Trophoblast cell (in vitro differentiated cells and primary cell): ENCODE results near the gene CLEC16A.
A peak's percentile ranks its signal among the peaks of the same experiment; 100 is the strongest.

ENCODE experiments used
- DNase-seq, 2 donors: peaks; one replicate each; pipeline ENCODE4 v3.0.0-alpha.2; 2016
- H2AFZ ChIP-seq: 2 replicates; pipeline ENCODE4 v1.6.1; 2013; ENCODE audit warnings: low read length, moderate library complexity, mild to moderate bottlenecking; ENCODE audit not compliant: insufficient read depth, poor library complexity
- H2AK5ac ChIP-seq: 2 replicates; pipeline ENCODE4 v1.6.1; 2013; ENCODE audit warnings: mild to moderate bottlenecking, low read length
- H2BK120ac ChIP-seq: 2 replicates; pipeline ENCODE4 v1.6.1; 2013; ENCODE audit warnings: low read length, mild to moderate bottlenecking, moderate library complexity; ENCODE audit not compliant: insufficient read depth, poor library complexity
- H2BK12ac ChIP-seq: 2 replicates; pipeline ENCODE4 v1.6.1; 2013; ENCODE audit warnings: mild to moderate bottlenecking, low read length, moderate library complexity
- H2BK5ac ChIP-seq: 2 replicates; pipeline ENCODE4 v1.6.1; 2013; ENCODE audit warnings: low read length, low read depth, moderate library complexity, mild to moderate bottlenecking; ENCODE audit not compliant: poor library complexity
- H3K14ac ChIP-seq: 2 replicates; pipeline ENCODE4 v1.6.1; 2013; ENCODE audit warnings: mild to moderate bottlenecking, low read length
- H3K18ac ChIP-seq: 2 replicates; pipeline ENCODE4 v1.6.1; 2013; ENCODE audit warnings: mild to moderate bottlenecking, low read length
- H3K23ac ChIP-seq: 2 replicates; pipeline ENCODE4 v1.6.1; 2013; ENCODE audit warnings: low read length
- H3K27ac ChIP-seq: 2 replicates; pipeline ENCODE4 v1.5.1; 2013; ENCODE audit warnings: low read depth, mild to moderate bottlenecking, inconsistent platforms, low read length, moderate library complexity
- H3K27me3 ChIP-seq: 2 replicates; pipeline ENCODE4 v1.6.1; 2013; ENCODE audit warnings: inconsistent platforms, mild to moderate bottlenecking, low read length, moderate library complexity; ENCODE audit not compliant: insufficient read depth
- H3K36me3 ChIP-seq, 2 experiments: 1 replicate in 1 of 2; 2 replicates in 1 of 2; pipeline ENCODE4 v1.6.1; 2013; ENCODE audit warnings: low read length in 2 of 2, mild to moderate bottlenecking in 2 of 2, moderate library complexity in 1 of 2; ENCODE audit not compliant: insufficient read depth in 2 of 2, control insufficient read depth in 1 of 2
- H3K4ac ChIP-seq: 2 replicates; pipeline ENCODE4 v1.6.1; 2013; ENCODE audit warnings: low read depth, mild to moderate bottlenecking, low read length, moderate library complexity
- H3K4me1 ChIP-seq, 2 experiments: 1 replicate in 1 of 2; 2 replicates in 1 of 2; pipeline ENCODE4 v1.6.1; 2013; ENCODE audit warnings: low read length in 2 of 2, mild to moderate bottlenecking in 2 of 2, moderate library complexity in 1 of 2; ENCODE audit not compliant: insufficient read depth in 2 of 2, control insufficient read depth in 1 of 2
- H3K4me2 ChIP-seq: 2 replicates; pipeline ENCODE4 v1.6.1; 2013; ENCODE audit warnings: inconsistent platforms, mild to moderate bottlenecking, low read length, moderate library complexity
- H3K4me3 ChIP-seq: 2 replicates; pipeline ENCODE4 v1.5.1; 2013; ENCODE audit warnings: mild to moderate bottlenecking, low read depth, low read length, inconsistent platforms
- H3K79me1 ChIP-seq: one replicate; pipeline ENCODE4 v1.6.1; 2013; ENCODE audit warnings: low read length
- H3K79me2 ChIP-seq: 2 replicates; pipeline ENCODE4 v1.6.1; 2013; ENCODE audit warnings: low read length, mild to moderate bottlenecking; ENCODE audit not compliant: control insufficient read depth, insufficient read depth, poor library complexity
- H3K9ac ChIP-seq: 2 replicates; pipeline ENCODE4 v1.6.1; 2013; ENCODE audit warnings: mild to moderate bottlenecking, low read length
- H3K9me3 ChIP-seq: 2 replicates; pipeline ENCODE4 v1.6.1; 2013; ENCODE audit warnings: low read depth, mild to moderate bottlenecking, control low read depth, inconsistent platforms, low read length; ENCODE audit not compliant: insufficient read depth
- H4K12ac ChIP-seq: 2 replicates; pipeline ENCODE4 v1.6.1; 2013; ENCODE audit warnings: low read depth, mild to moderate bottlenecking, low read length, moderate library complexity
- H4K8ac ChIP-seq: 2 replicates; pipeline ENCODE4 v1.6.1; 2013; ENCODE audit warnings: low read depth, mild to moderate bottlenecking, low read length, moderate library complexity
- H4K91ac ChIP-seq: one replicate; pipeline ENCODE4 v1.6.1; 2013; ENCODE audit warnings: low read depth, mild to moderate bottlenecking, low read length, moderate library complexity
- WGBS: extraction: QIAGEN DNeasy Blood & Tissue Kit; methylation state at CpG from one replicate; pipeline ENCODE4 v1.1.7; 2013; ENCODE audit warnings: missing lambda C conversion rate; ENCODE audit not compliant: insufficient read length, insufficient coverage; ENCODE audit errors: extremely low coverage; 5-methylcytosine and 5-hydroxymethylcytosine counted together

CLEC16A gene

GRCh38 chr16:11188801-11189740, 244.7 kb downstream of the CLEC16A start:
- no peak overlapping the region for H2AFZ ChIP-seq
- H3K9me3 ChIP-seq, result no peaks in the 10 kb centered on the region
- H2BK120ac ChIP-seq, result no peak overlapping the region
- no peaks in the 10 kb centered on the region for H3K79me2 ChIP-seq
- no peaks in the 10 kb centered on the region for H3K79me1 ChIP-seq
- no peak overlapping the region for H3K27ac ChIP-seq
- no peak overlapping the region for H2BK5ac ChIP-seq
- H3K27me3 ChIP-seq, result no peaks in the 10 kb centered on the region
- no peak overlapping the region for H4K12ac ChIP-seq
- no peak overlapping the region for H3K23ac ChIP-seq
- H3K4me3 ChIP-seq, result no peak overlapping the region
- no peak overlapping the region for H2AK5ac ChIP-seq
- no peak overlapping the region for H2BK12ac ChIP-seq
- no peak for DNase-seq
- no peak overlapping the region for H3K4ac ChIP-seq
- WGBS, result no CpG with 5 or more reads among the region's 23 CpGs
- no peak overlapping the region for H3K9ac ChIP-seq
- H3K4me2 ChIP-seq, result no peak overlapping the region
- no peaks in the 10 kb centered on the region for H3K4me1 ChIP-seq
- H4K8ac ChIP-seq, result no peak overlapping the region
- no peak overlapping the region for H4K91ac ChIP-seq
- H3K36me3 ChIP-seq, result no peaks in the 10 kb centered on the region
- H3K14ac ChIP-seq, result no peak overlapping the region
- no peak overlapping the region for H3K18ac ChIP-seq

GRCh38 chr16:11190588-11191560, 246.5 kb downstream of the CLEC16A start:
- H3K9me3 ChIP-seq, result no peaks in the 10 kb centered on the region
- no peak overlapping the region for H4K12ac ChIP-seq
- H3K27me3 ChIP-seq, result no peaks in the 10 kb centered on the region
- no peak overlapping the region for H2BK5ac ChIP-seq
- H3K4me1 ChIP-seq, result no peaks in the 10 kb centered on the region
- no peak overlapping the region for H3K4ac ChIP-seq
- no peak overlapping the region for H2AK5ac ChIP-seq
- DNase-seq, result peak in 1 of 2 donors; percentile 15
- H2BK12ac ChIP-seq, result no peak overlapping the region
- H3K9ac ChIP-seq, result no peak overlapping the region
- H4K8ac ChIP-seq, result no peak overlapping the region
- WGBS, result no CpG with 5 or more reads among the region's 15 CpGs
- no peak overlapping the region for H3K14ac ChIP-seq
- H2AFZ ChIP-seq, result no peak overlapping the region
- H3K4me2 ChIP-seq, result no peak overlapping the region
- no peak overlapping the region for H3K27ac ChIP-seq
- no peaks in the 10 kb centered on the region for H3K36me3 ChIP-seq
- no peak overlapping the region for H2BK120ac ChIP-seq
- no peaks in the 10 kb centered on the region for H3K79me2 ChIP-seq
- no peaks in the 10 kb centered on the region for H3K79me1 ChIP-seq
- no peak overlapping the region for H3K23ac ChIP-seq
- H3K4me3 ChIP-seq, result no peak overlapping the region
- H3K18ac ChIP-seq, result no peak overlapping the region
- no peak overlapping the region for H4K91ac ChIP-seq

- Histone ChIP-seq H2AFZ (no peak overlapping the region), H3K4me1 (no peaks in the 10 kb centered on the region), H3K4me2 (no peak overlapping the region), H2BK5ac (no peak overlapping the region), H2BK120ac (no peak overlapping the region), H2AK5ac (no peak overlapping the region), H3K79me2 (no peaks in the 10 kb centered on the region), H3K18ac (no peak overlapping the region), H3K14ac (no peak overlapping the region), H3K4ac (no peak overlapping the region), H4K8ac (no peak overlapping the region), H3K9me3 (no peaks in the 10 kb centered on the region), H3K27ac (no peak overlapping the region), H3K4me3 (no peak overlapping the region), H3K23ac (no peak overlapping the region), H3K36me3 (no peaks in the 10 kb centered on the region), H3K79me1 (no peaks in the 10 kb centered on the region), H4K91ac (no peak overlapping the region), H2BK12ac (no peak overlapping the region), H3K9ac (no peak overlapping the region), H3K27me3 (no peaks in the 10 kb centered on the region), H4K12ac (no peak overlapping the region)
- WGBS, result no CpG with 5 or more reads among the region's 5 CpGs
- no peak for DNase-seq
These were observed 247.3 kb downstream of the CLEC16A start for GRCh38 chr16:11191665-11192064.

GRCh38 chr16:11193494-11193893, 249.1 kb downstream of the CLEC16A start:
- Histone ChIP-seq H2AK5ac (no peak overlapping the region), H3K79me1 (peaks cover 2% of the 10 kb centered on the region), H3K79me2 (no peaks in the 10 kb centered on the region)

More at GRCh38 chr16:11193494-11193893, 249.1 kb downstream of the CLEC16A start:
- no peak overlapping the region for H4K91ac ChIP-seq
- H3K4ac ChIP-seq, result no peak overlapping the region
- H3K4me1 ChIP-seq, result no peaks in the 10 kb centered on the region
- H2AFZ ChIP-seq, result no peak overlapping the region
- H3K9ac ChIP-seq, result no peak overlapping the region
- no peak overlapping the region for H4K8ac ChIP-seq
- H3K27ac ChIP-seq, result no peak overlapping the region
- no peaks in the 10 kb centered on the region for H3K36me3 ChIP-seq
- H3K4me3 ChIP-seq, result no peak overlapping the region
- no peak overlapping the region for H3K14ac ChIP-seq
- H3K9me3 ChIP-seq, result no peaks in the 10 kb centered on the region
- no peak overlapping the region for H3K18ac ChIP-seq
- no peak overlapping the region for H2BK120ac ChIP-seq
- H4K12ac ChIP-seq, result no peak overlapping the region
- H2BK12ac ChIP-seq, result no peak overlapping the region
- H3K27me3 ChIP-seq, result no peaks in the 10 kb centered on the region
- DNase-seq, result no peak
- no peak overlapping the region for H3K23ac ChIP-seq
- no peak overlapping the region for H2BK5ac ChIP-seq
- no peak overlapping the region for H3K4me2 ChIP-seq
